Epithelial cell of prostate (primary cell): ENCODE results near the gene ABCB9.

Experiments
- DNase-seq: peaks from one replicate; pipeline ENCODE4 v3.0.0-alpha.2; 2011; ENCODE audit warnings: low read depth, low spot score
- H3K27ac ChIP-seq: fragments of 450-650 bp; 2 replicates; pipeline ENCODE4 v1.5.1; 2017; ENCODE audit warnings: mild to moderate bottlenecking

ABCB9 gene

GRCh38 chr12:122982963-122983788 lies 16.9 kb upstream of the ABCB9 start:
- no peak for DNase-seq
- H3K27ac ChIP-seq, result no peak overlapping the region

GRCh38 chr12:122982477-122982815 lies 16.2 kb upstream of the ABCB9 start:
- no peak for DNase-seq
- no peak overlapping the region for H3K27ac ChIP-seq

GRCh38 chr12:122981587-122982476 lies 15.6 kb upstream of the ABCB9 start:
- peak overlapping the region; percentile 61 for H3K27ac ChIP-seq
- no peak for DNase-seq

GRCh38 chr12:122981036-122981471 lies 14.8 kb upstream of the ABCB9 start:
- DNase-seq, result no peak
- H3K27ac ChIP-seq, result peak overlapping the region; percentile 61

- no peak for DNase-seq
- H3K27ac ChIP-seq, result peak within 1 kb of the TSS; percentile 61
These were observed 14.1 kb upstream of the ABCB9 start, which contains the start of gene ARL6IP4 for GRCh38 chr12:122980183-122981035. TSS of gene ARL6IP4 (plus strand) at chr12:122980681. CDS start at chr12:122981140, 459 bp downstream.

GRCh38 chr12:122979908-122980182 lies 13.6 kb upstream of the ABCB9 start:
- peak overlapping the region; percentile 61 for H3K27ac ChIP-seq
- DNase-seq, result no peak

GRCh38 chr12:122979001-122979907 lies 13.0 kb upstream of the ABCB9 start:
- no peak for DNase-seq

GRCh38 chr12:122978507-122978955 lies 12.3 kb upstream of the ABCB9 start:
- H3K27ac ChIP-seq, result no peak overlapping the region
- DNase-seq, result no peak

More at GRCh38 chr12:122979001-122979907, 13.0 kb upstream of the ABCB9 start:
- peak overlapping the region; percentile 61 for H3K27ac ChIP-seq

- no peak for DNase-seq
- no peak overlapping the region for H3K27ac ChIP-seq
These were observed 11.6 kb upstream of the ABCB9 start for GRCh38 chr12:122977655-122978392.

GRCh38 chr12:122977153-122977552 lies 10.9 kb upstream of the ABCB9 start:
- no peak for DNase-seq
- no peak overlapping the region for H3K27ac ChIP-seq

- H3K27ac ChIP-seq, result no peak overlapping the region
- no peak for DNase-seq
These were observed 10.3 kb upstream of the ABCB9 start for GRCh38 chr12:122976648-122976975.

- DNase-seq, result no peak
- H3K27ac ChIP-seq, result peak overlapping the region; percentile 90
These were observed 9.8 kb upstream of the ABCB9 start for GRCh38 chr12:122975790-122976647.

GRCh38 chr12:122974892-122975789 lies 8.9 kb upstream of the ABCB9 start, which contains the start of gene OGFOD2:
TSS of gene OGFOD2 (plus strand) at chr12:122975244. CDS start at chr12:122975252, 8 bp downstream.
- peak within 1 kb of the TSS; percentile 90 for H3K27ac ChIP-seq
- DNase-seq, result peak; percentile 48

- DNase-seq, result peak; percentile 93
- peak overlapping the region; percentile 90 for H3K27ac ChIP-seq
These were observed 8.1 kb upstream of the ABCB9 start for GRCh38 chr12:122974274-122974891.

- no peak overlapping the region for H3K27ac ChIP-seq
- DNase-seq, result no peak
These were observed 3.4 kb upstream of the ABCB9 start for GRCh38 chr12:122969676-122970075.

GRCh38 chr12:122968104-122968503 lies 1.8 kb upstream of the ABCB9 start:
- no peak overlapping the region for H3K27ac ChIP-seq
- no peak for DNase-seq
